T-helper 2 cell treated with Interferon-gamma antibody and Interleukin-4, amounts not matched to agents 5 μg/mL and 100 μg/mL, for 36 hours (primary cell): Measurements from ENCODE around the gene SRMS.

ENCODE experiments used
- DNase-seq: peaks from one replicate; pipeline ENCODE4 v3.0.0; 2021; ENCODE audit warnings: low spot score
- H3K27ac Mint-ChIP-seq: one replicate; pipeline ENCODE4 v1.8.0; 2021; ENCODE audit warnings: mild to moderate bottlenecking, mixed read lengths
- H3K27me3 Mint-ChIP-seq: one replicate; pipeline ENCODE4 v1.8.0; 2021; ENCODE audit warnings: low read depth, mixed read lengths
- H3K36me3 Mint-ChIP-seq: one replicate; pipeline ENCODE4 v1.8.0; 2021; ENCODE audit warnings: low read depth, mixed read lengths
- H3K4me1 Mint-ChIP-seq: one replicate; pipeline ENCODE4 v1.8.0; 2021; ENCODE audit warnings: low read depth, mixed read lengths
- H3K4me3 Mint-ChIP-seq: one replicate; pipeline ENCODE4 v1.8.0; 2022; ENCODE audit warnings: mild to moderate bottlenecking, moderate library complexity, mixed read lengths
- H3K9me3 Mint-ChIP-seq: one replicate; pipeline ENCODE4 v1.8.0; 2021; ENCODE audit warnings: mixed read lengths

SRMS gene

GRCh38 chr20:63547725-63548480, at the start of gene SRMS:
Gene SRMS (minus strand): TSS chr20:63547749. CDS start chr20:63547463, 286 bp downstream.
- peaks cover 9% of the 10 kb centered on the region for H3K4me1 Mint-ChIP-seq
- H3K4me3 Mint-ChIP-seq: no peak within 1 kb of the TSS
- peaks cover 23% of the 10 kb centered on the region for H3K27me3 Mint-ChIP-seq
- no peaks in the 10 kb centered on the region for H3K9me3 Mint-ChIP-seq
- no peaks in the 10 kb centered on the region for H3K36me3 Mint-ChIP-seq
- no peak for DNase-seq
- H3K27ac Mint-ChIP-seq: no peak within 1 kb of the TSS

DNA sequence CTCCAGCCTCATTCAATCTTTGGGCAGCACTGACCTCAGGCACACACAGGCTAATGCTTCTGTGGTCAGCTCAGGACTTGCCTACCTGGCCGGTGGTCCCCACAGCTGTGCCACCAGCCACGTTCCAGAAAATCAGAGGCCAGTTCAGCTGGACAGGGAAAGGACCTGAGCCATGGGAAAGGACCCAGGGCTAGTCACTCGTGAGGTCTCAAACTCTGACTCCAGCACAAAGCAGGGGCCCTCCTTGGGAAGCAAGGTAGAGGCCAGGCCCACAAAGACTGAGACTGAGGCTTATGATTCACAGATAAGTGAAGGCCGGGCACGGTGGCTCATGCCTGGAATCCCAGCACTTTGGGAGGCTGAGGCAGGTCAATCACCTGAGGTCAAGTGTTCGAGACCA, 48.9 kb upstream of the SRMS start:
- Mint-ChIP-seq H3K27me3 (no peaks in the 10 kb centered on the region), H3K4me3 (no peak overlapping the region), H3K4me1 (no peaks in the 10 kb centered on the region), H3K36me3 (peaks cover 40% of the 10 kb centered on the region), H3K9me3 (no peaks in the 10 kb centered on the region), H3K27ac (no peak overlapping the region)
- no peak for DNase-seq

- H3K4me3 Mint-ChIP-seq: no peak overlapping the region
- H3K36me3 Mint-ChIP-seq: peaks cover 40% of the 10 kb centered on the region
- no peak for DNase-seq
- no peaks in the 10 kb centered on the region for H3K9me3 Mint-ChIP-seq
- no peaks in the 10 kb centered on the region for H3K27me3 Mint-ChIP-seq
- H3K4me1 Mint-ChIP-seq: no peaks in the 10 kb centered on the region
- H3K27ac Mint-ChIP-seq: no peak overlapping the region
These were observed 48.0 kb upstream of the SRMS start for GRCh38 chr20:63595416-63596127.

DNA sequence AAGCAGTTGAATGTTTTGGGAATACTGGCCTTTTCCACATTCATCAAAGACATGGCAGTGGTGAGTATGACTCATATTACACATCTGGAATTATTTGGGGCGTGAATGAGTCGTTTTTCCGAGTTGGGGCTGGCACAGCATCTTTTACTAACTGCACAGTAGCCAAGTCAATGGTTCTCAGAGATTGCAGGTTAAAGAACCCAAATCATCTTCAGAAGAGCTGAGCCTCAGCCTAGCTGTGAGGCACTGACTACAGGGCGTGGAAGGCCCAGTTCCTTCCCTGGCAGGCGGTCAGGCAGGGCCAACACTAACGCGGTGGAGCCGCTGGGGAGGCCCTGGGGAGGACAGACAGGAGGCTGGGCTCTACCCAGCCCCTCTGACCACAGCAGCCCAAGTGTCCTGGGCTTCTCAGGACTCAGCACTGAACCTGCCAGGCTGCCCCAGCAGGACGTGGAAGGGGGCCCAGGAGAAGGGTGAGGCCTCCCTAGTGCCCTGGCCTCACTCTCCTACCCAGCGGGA, 46.6 kb upstream of the SRMS start:
- no peak overlapping the region for H3K27ac Mint-ChIP-seq
- DNase-seq: no peak
- H3K36me3 Mint-ChIP-seq: peaks cover 39% of the 10 kb centered on the region

DNA sequence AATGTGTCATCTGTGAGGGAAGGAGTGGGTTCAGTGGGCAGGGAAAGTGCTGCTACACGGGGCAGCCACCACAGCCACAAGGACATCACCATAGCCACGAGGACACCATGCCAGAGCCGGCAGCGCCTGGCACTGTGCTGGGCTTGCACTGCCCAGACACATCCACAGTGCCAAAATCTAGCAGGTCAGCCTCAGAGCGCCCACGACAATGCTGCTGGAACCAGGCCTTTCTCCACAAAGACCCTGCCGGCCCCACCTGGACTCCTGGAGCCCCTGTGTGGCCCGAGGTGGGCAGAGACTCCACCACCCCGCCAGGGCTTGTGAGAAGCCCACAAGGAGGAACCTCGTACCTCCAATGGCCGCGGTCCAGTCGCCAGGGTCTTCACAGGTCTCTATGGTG, 45.1 kb upstream of the SRMS start:
- peaks cover 35% of the 10 kb centered on the region for H3K36me3 Mint-ChIP-seq
- no peaks in the 10 kb centered on the region for H3K9me3 Mint-ChIP-seq
- DNase-seq: no peak
- peaks cover 3% of the 10 kb centered on the region for H3K4me1 Mint-ChIP-seq
- no peak overlapping the region for H3K27ac Mint-ChIP-seq
- H3K27me3 Mint-ChIP-seq: no peaks in the 10 kb centered on the region
- no peak overlapping the region for H3K4me3 Mint-ChIP-seq

More for the DNA sequence above, 46.6 kb upstream of the SRMS start:
- Mint-ChIP-seq H3K4me1 (no peaks in the 10 kb centered on the region), H3K9me3 (no peaks in the 10 kb centered on the region), H3K27me3 (no peaks in the 10 kb centered on the region), H3K4me3 (no peak overlapping the region)

- Mint-ChIP-seq H3K9me3 (no peaks in the 10 kb centered on the region), H3K27ac (no peak overlapping the region), H3K36me3 (peaks cover 35% of the 10 kb centered on the region), H3K27me3 (no peaks in the 10 kb centered on the region), H3K4me1 (peaks cover 3% of the 10 kb centered on the region), H3K4me3 (no peak overlapping the region)
- DNase-seq: no peak
These were observed 44.3 kb upstream of the SRMS start for GRCh38 chr20:63591786-63592355.

DNA sequence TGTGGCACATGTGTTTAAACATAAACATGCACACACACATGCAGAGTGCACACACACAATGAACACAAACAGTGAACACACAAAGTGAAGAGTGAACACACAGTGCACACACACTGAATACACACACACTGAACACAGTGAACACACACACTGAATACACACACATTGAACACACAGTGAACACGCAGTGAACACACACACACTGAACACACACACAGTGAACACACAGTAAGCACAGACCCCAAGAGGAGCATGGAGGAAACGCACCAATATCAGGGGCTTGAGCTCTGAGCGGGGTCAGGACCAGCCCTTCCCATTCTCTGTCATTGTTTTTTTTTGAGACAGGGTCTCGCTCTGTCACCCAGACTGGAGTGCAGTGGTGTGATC, 43.6 kb upstream of the SRMS start:
- Mint-ChIP-seq H3K9me3 (no peaks in the 10 kb centered on the region), H3K4me3 (no peak overlapping the region), H3K36me3 (peaks cover 35% of the 10 kb centered on the region), H3K27me3 (no peaks in the 10 kb centered on the region), H3K27ac (no peak overlapping the region), H3K4me1 (peaks cover 3% of the 10 kb centered on the region)
- no peak for DNase-seq

GRCh38 chr20:63590218-63591146, 42.9 kb upstream of the SRMS start:
- H3K4me1 Mint-ChIP-seq: peaks cover 3% of the 10 kb centered on the region
- H3K9me3 Mint-ChIP-seq: no peaks in the 10 kb centered on the region
- H3K27ac Mint-ChIP-seq: no peak overlapping the region
- H3K27me3 Mint-ChIP-seq: no peaks in the 10 kb centered on the region
- no peak for DNase-seq
- peaks cover 34% of the 10 kb centered on the region for H3K36me3 Mint-ChIP-seq
- H3K4me3 Mint-ChIP-seq: no peak overlapping the region

DNA sequence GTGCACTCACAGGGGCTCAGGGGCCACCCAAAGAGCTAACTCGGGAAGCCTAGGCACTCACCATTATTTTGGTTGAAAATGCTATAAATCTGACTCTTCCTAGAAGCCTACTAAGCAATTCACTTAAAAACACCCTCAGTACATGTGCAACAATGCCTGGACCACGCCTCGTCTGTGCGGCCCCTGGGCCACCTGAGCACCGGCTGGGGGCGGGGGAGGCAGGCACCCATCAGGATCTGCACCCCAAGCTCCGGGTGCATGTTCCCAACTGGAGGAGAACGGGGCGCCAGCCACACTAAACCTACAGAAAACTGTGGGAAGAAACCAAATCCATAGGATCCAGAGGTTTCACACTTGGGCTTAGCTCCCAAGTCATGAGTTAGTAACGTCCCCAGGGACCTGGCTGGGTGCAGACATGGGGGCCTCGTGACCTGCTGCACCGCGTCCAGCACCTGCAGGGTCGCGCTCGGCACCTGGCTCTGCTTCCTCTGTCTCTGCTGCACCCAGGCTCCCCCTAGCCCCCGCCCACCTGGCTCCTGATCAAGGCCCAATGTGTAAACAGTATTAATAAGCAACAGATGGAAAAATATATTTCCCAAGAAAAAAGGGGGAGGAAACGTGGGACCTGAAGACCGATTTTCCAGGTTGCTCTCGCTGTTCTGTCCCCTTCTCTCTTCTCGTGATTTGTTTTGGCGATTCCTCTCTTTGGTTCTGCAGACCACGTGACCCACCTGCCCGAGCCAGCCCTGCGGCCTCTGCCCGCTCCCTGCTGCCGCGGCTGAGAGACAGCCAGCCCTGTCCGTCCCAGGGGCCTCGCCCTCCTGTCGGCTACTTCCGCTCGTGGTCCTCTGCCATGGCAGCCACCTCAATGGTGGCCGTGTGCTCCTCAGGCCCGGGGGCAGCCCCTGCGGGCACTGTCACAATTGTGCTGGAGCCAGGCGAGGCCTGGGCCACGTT, 42.0 kb upstream of the SRMS start:
- DNase-seq: no peak
- Mint-ChIP-seq H3K27me3 (no peaks in the 10 kb centered on the region), H3K4me1 (peaks cover 3% of the 10 kb centered on the region), H3K9me3 (no peaks in the 10 kb centered on the region), H3K27ac (no peak overlapping the region), H3K4me3 (no peak overlapping the region), H3K36me3 (peaks cover 26% of the 10 kb centered on the region)

DNA sequence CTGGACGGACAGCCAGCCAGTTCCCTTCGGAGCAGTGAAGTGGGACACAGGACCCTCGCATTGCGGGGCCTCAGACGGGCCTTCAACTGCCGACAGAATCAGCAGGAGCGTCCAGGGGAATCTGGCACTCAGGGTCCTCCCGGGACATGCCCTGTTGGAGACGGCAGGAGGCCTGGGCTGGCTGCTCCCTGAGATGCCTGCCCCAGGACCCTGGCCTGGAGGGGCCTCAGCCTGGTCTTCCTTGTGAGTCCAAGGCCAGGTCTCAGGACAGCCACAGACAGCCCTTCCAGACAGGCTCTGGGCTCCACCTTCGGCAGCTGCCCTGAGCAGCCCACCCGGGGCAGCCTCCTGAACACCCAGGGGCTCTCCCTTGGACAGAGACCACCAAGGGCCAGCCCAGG, 41.1 kb upstream of the SRMS start:
- peaks cover 3% of the 10 kb centered on the region for H3K4me1 Mint-ChIP-seq
- H3K36me3 Mint-ChIP-seq: peaks cover 26% of the 10 kb centered on the region
- H3K4me3 Mint-ChIP-seq: no peak overlapping the region
- no peaks in the 10 kb centered on the region for H3K27me3 Mint-ChIP-seq
- no peak for DNase-seq
- H3K9me3 Mint-ChIP-seq: no peaks in the 10 kb centered on the region
- no peak overlapping the region for H3K27ac Mint-ChIP-seq

DNA sequence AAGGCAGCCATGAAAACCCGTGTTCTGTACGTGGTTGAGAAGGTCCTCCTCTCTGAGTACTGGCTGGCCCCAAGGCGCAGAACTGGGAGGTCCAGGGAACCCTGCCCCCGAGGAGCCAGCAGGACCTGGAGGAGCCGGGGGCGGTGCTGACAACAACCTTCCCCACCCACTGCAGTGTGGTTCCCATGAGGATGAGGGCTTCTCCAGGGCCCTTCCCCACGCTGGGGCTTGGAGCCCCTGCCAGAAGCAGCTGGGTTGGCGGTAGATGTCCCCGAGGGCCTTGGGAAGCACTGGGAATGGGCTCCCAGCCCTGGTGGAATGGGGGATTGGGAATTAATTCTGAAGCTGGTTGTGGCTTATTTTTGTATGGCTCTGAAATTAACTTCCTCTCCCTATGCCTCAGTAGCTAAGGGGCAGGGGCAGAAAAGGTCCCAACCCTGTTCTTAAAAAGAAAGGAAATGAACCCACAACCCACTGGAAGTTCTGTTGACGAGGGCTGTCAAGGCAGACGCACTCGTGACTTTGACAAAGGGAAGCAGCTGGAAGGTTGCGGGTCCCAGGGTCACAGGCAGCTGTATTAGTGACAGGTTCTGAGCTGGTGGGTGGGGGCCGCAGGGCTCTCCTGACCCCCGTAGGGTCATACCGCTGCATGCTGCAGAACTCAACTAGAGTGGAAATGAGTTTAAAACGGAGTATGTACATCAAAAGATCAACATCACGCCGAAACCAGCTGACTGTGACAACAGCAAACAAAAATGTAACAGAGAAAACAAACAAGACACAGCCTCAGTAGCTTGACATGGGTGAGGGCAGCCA, 40.4 kb upstream of the SRMS start:
- Mint-ChIP-seq H3K27me3 (peaks cover 4% of the 10 kb centered on the region), H3K27ac (no peak overlapping the region), H3K9me3 (no peaks in the 10 kb centered on the region), H3K4me1 (peaks cover 3% of the 10 kb centered on the region), H3K36me3 (peaks cover 20% of the 10 kb centered on the region), H3K4me3 (no peak overlapping the region)
- no peak for DNase-seq

DNA sequence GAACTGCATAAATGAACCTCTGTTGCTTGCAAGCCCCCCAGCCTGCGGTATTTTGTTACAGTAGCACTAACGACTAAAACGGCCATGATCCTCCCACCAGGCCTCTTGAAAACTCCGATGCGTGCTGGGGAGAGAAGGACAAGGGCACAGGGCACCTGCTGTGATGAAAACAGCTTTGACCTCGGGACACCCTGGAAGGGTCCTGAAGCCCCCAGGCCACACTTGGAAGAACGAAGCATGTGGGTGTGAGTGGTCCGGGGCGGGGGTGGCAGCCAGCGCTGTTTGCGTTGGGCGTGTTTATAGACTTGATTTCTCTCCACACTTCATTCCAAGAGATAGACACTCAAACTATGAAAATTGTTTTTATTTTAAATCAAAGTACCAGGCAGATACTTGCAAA, 39.7 kb upstream of the SRMS start:
- no peak for DNase-seq
- Mint-ChIP-seq H3K27me3 (peaks cover 6% of the 10 kb centered on the region), H3K4me3 (no peak overlapping the region), H3K9me3 (no peaks in the 10 kb centered on the region), H3K36me3 (peaks cover 18% of the 10 kb centered on the region), H3K4me1 (peaks cover 3% of the 10 kb centered on the region), H3K27ac (no peak overlapping the region)
